HepG2 (cell line): ENCODE data around the gene COX4I1. TPM values are rescaled to one million over a fixed set of nuclear protein-coding genes. Genes with fewer than 3 reads are reported as not detected.

Experiments
- ATAC-seq: fragments of 200-7000 bp; cut with Tn5 transposase; 3 replicates; pipeline ENCODE4 v1.9.1; 2020; ENCODE audit warnings: mild to moderate bottlenecking, moderate library complexity
- BruUV-seq: library from RNA; stranded (reverse); fragments of 400-500 nt; replicated peaks from 2 replicates; lab custom pipeline; 2021; lab: Mats Ljungman, UMichigan
- CTCF ChIA-PET: fragments of 300-600 bp; formaldehyde crosslinking; extraction: SDS; loops from one replicate; lab custom pipeline; 2021; ENCODE audit warnings: low total read pairs, inconsistent platforms, low intra/inter-chr PET ratio; lab: Yijun Ruan, JAX
- POLR2A ChIA-PET: fragments of 350-600 bp; sonication (Branson Sonifier 250); formaldehyde crosslinking; loops from one replicate; lab custom pipeline; 2020; ENCODE audit warnings: antibody characterized with exemption, inconsistent platforms; lab: Yijun Ruan, JAX
- DNase-seq: peaks from one replicate; pipeline ENCODE4 v3.0.0-alpha.2; 2015; ENCODE audit warnings: low spot score
- FAIRE-seq: peaks from 3 replicates; lab custom pipeline; 2011; peaks lifted over from hg19 to GRCh38; lab: Jason Lieb, UNC
- H2AFZ ChIP-seq: one replicate; pipeline ENCODE4 v1.6.1; 2011; ENCODE audit warnings: low read length, inconsistent platforms
- H3K27ac ChIP-seq: fragments of 300-600 bp; 3 replicates; pipeline ENCODE4 v1.8.0; 2011; ENCODE audit warnings: mixed run types, mild to moderate bottlenecking, mixed read lengths, low read length, inconsistent platforms; ENCODE audit not compliant: insufficient read depth; ENCODE audit errors: extremely low read length
- H3K27me3 ChIP-seq, 2 experiments: fragments of 200-600 bp in 1 of 2; 2 replicates in 1 of 2; 3 replicates in 1 of 2; pipeline versions ENCODE4 v1.6.0 to v1.8.0; 2011; ENCODE audit warnings: low read length in 2 of 2, mild to moderate bottlenecking in 2 of 2, moderate library complexity in 2 of 2, inconsistent platforms in 1 of 2; ENCODE audit not compliant: insufficient read depth in 2 of 2, control insufficient read depth in 1 of 2
- H3K36me3 ChIP-seq, 2 experiments: fragments of 200-600 bp in 1 of 2; replicated peaks in 1 of 2; 2 replicates in 1 of 2; 3 replicates in 1 of 2; pipeline versions ENCODE4 v1.5.1 to v1.8.0; 2011; ENCODE audit warnings: low read length in 2 of 2, inconsistent platforms in 1 of 2; ENCODE audit not compliant: insufficient read depth in 2 of 2, control insufficient read depth in 1 of 2
- H3K4me1 ChIP-seq: 2 replicates; pipeline ENCODE4 v1.5.1; 2012; ENCODE audit warnings: low read length, inconsistent platforms; ENCODE audit not compliant: insufficient read depth
- H3K4me2 ChIP-seq: 2 replicates; pipeline ENCODE4 v1.6.0; 2011; ENCODE audit warnings: low read depth, low read length, inconsistent platforms
- H3K4me3 ChIP-seq, 3 experiments: fragments of 200-600 bp in 1 of 3; sonication (generic), shearing (Covaris generic) in 1 of 3; replicated peaks in 1 of 3; 2 replicates each; pipeline ENCODE4 v1.5.1; 2011 to 2016; ENCODE audit warnings: low read length in 3 of 3, inconsistent platforms in 2 of 3, low read depth in 2 of 3, mild to moderate bottlenecking in 2 of 3, control low read depth in 1 of 3, mixed read lengths in 1 of 3; ENCODE audit not compliant: insufficient read depth in 1 of 3
- H3K79me2 ChIP-seq: one replicate; pipeline ENCODE4 v1.6.1; 2011; ENCODE audit warnings: low read length, inconsistent platforms; ENCODE audit not compliant: insufficient read depth
- H3K9ac ChIP-seq: 2 replicates; pipeline ENCODE4 v1.6.0; 2011; ENCODE audit warnings: mild to moderate bottlenecking, low read depth, low read length, inconsistent platforms; ENCODE audit not compliant: insufficient read depth
- H3K9me3 ChIP-seq: 2 replicates; pipeline ENCODE4 v1.5.1; 2012; ENCODE audit warnings: mild to moderate bottlenecking, low read length
- H4K20me1 ChIP-seq: 2 replicates; pipeline ENCODE4 v1.6.0; 2011; ENCODE audit warnings: inconsistent platforms, mild to moderate bottlenecking, low read length, moderate library complexity; ENCODE audit not compliant: insufficient read depth
- AGO2 ChIP-seq: fragments of 200-400 bp; formaldehyde crosslinking; optimal IDR thresholded peaks from 2 replicates; pipeline ENCODE3; 2017; ENCODE audit warnings: mild to moderate bottlenecking, low read depth, low read length, moderate library complexity
- CEBPG ChIP-seq: IDR thresholded peaks from 2 replicates; pipeline ENCODE4 v1.6.1; 2016
- FOXK2 ChIP-seq: fragments of 450-650 bp; IDR thresholded peaks from 2 replicates; pipeline ENCODE4 v1.6.1; 2016
- GTF3A ChIP-seq: sonication (generic); formaldehyde crosslinking; conservative IDR thresholded peaks from 2 replicates; pipeline ENCODE4 v1.4.0; 2020; ENCODE audit warnings: mild to moderate bottlenecking, missing genetic modification reagents
- JUN ChIP-seq: sonication (generic); formaldehyde crosslinking; IDR thresholded peaks from 2 replicates; pipeline ENCODE4 v1.4.0; 2020; ENCODE audit warnings: mild to moderate bottlenecking, missing genetic modification reagents
- KDM5B ChIP-seq: sonication (generic); formaldehyde crosslinking; IDR thresholded peaks from 2 replicates; pipeline ENCODE4 v1.4.0; 2020; ENCODE audit warnings: missing genetic modification reagents, mild to moderate bottlenecking, borderline replicate concordance
- NFE2 ChIP-seq: sonication (generic); formaldehyde crosslinking; IDR thresholded peaks from 2 replicates; pipeline ENCODE4 v1.4.0; 2020; ENCODE audit warnings: missing genetic modification reagents
- RFX5 ChIP-seq: IDR thresholded peaks from 2 replicates; pipeline ENCODE4 v1.6.1; 2011; ENCODE audit warnings: low read depth, low read length, improper control_type of control experiment
- SALL1 ChIP-seq: sonication (generic); formaldehyde crosslinking; IDR thresholded peaks from 2 replicates; pipeline ENCODE4 v1.8.0; 2022; ENCODE audit warnings: mild to moderate bottlenecking, missing genetic modification reagents
- SRF ChIP-seq: IDR thresholded peaks from 2 replicates; pipeline ENCODE4 v1.6.1; 2011; ENCODE audit warnings: mild to moderate bottlenecking, low read depth, low read length, moderate library complexity
- ZNF101 ChIP-seq: sonication (generic); formaldehyde crosslinking; IDR thresholded peaks from 2 replicates; pipeline ENCODE4 v1.4.0; 2020; ENCODE audit warnings: mild to moderate bottlenecking, low read depth, missing genetic modification reagents, borderline replicate concordance
- ZNF17 ChIP-seq: sonication (generic); formaldehyde crosslinking; IDR thresholded peaks from 2 replicates; pipeline ENCODE4 v1.5.0; 2020; ENCODE audit warnings: mild to moderate bottlenecking, missing genetic modification reagents
- ZNF292 ChIP-seq: sonication (generic); formaldehyde crosslinking; IDR thresholded peaks from 2 replicates; pipeline ENCODE4 v1.8.1; 2022; ENCODE audit warnings: mild to moderate bottlenecking, low read depth, missing genetic modification reagents, borderline replicate concordance
- ZNF333 ChIP-seq: sonication (generic); formaldehyde crosslinking; IDR thresholded peaks from 2 replicates; pipeline ENCODE4 v1.4.0; 2020; ENCODE audit warnings: mild to moderate bottlenecking, missing genetic modification reagents, borderline replicate concordance
- ZNF660 ChIP-seq: sonication (generic); formaldehyde crosslinking; IDR thresholded peaks from 2 replicates; pipeline ENCODE4 v1.5.1; 2020; ENCODE audit warnings: mild to moderate bottlenecking, low read depth, missing genetic modification reagents, borderline replicate concordance
- ZNF709 ChIP-seq: sonication (generic); formaldehyde crosslinking; IDR thresholded peaks from 2 replicates; pipeline ENCODE4 v1.5.0; 2020; ENCODE audit warnings: mild to moderate bottlenecking, missing genetic modification reagents
- ZNF773 ChIP-seq: sonication (generic); formaldehyde crosslinking; IDR thresholded peaks from 2 replicates; pipeline ENCODE4 v1.4.0; 2020; ENCODE audit warnings: missing genetic modification reagents, borderline replicate concordance
- WGBS: methylation state at CpG from one replicate; pipeline ENCODE4 v1.1.6; 2017; ENCODE audit warnings: low lambda C conversion rate; 5-methylcytosine and 5-hydroxymethylcytosine counted together
- in situ Hi-C: cut with HindIII; loops from 2 replicates; pipeline ENCODE4 v1.10.0; 2017; ENCODE audit warnings: low pct_unique_long_range_greater_than_20kb; ENCODE audit not compliant: extremely low pct_ligation_motif_present
- intact Hi-C: fragments of 100-400 bp; cut with micrococcal nuclease; formaldehyde crosslinking; loops from one replicate; pipeline ENCODE4 v1.10.0; 2022; ENCODE audit not compliant: unreplicated experiment
- polyA plus RNA-seq, 8 experiments: library from polyadenylated mRNA; depleted of rRNA in 3 of 8; stranded (reverse) in 7 of 8; unstranded in 1 of 8; fragments of >200 nt; fragmentation: Illumina TruSeq in 4 of 8; extraction: Trizol in 4 of 8; gene quantifications; 2 replicates each; pipeline versions ENCODE4 v1.2.1 to v1.2.3, GENCODE V29; 2011 to 2016; ENCODE audit warnings: low read depth in 4 of 8, missing spikeins in 1 of 8, mixed read lengths in 1 of 8; ENCODE audit not compliant: insufficient read depth in 1 of 8
- total RNA-seq, 5 experiments: library from RNA; depleted of rRNA; stranded (reverse); fragments of >200 nt; fragmentation: Illumina TruSeq; extraction: Trizol; gene quantifications; 2 replicates each; pipeline ENCODE4 v1.2.3, GENCODE V29; 2016; ENCODE audit warnings: low read depth in 1 of 5
- TF ChIP-seq, protein P1 (sequence below): sonication (generic); formaldehyde crosslinking; IDR thresholded peaks from 2 replicates; pipeline ENCODE4 v1.5.1; 2020; ENCODE audit warnings: mild to moderate bottlenecking, missing genetic modification reagents
- TF ChIP-seq, protein P2 (sequence below): sonication (generic); formaldehyde crosslinking; IDR thresholded peaks from 2 replicates; pipeline ENCODE4 v1.4.0; 2020; ENCODE audit warnings: mild to moderate bottlenecking, missing genetic modification reagents, borderline replicate concordance
- TF ChIP-seq, protein P3 (sequence below): sonication (generic); formaldehyde crosslinking; IDR thresholded peaks from 2 replicates; pipeline ENCODE4 v1.9.0; 2021; ENCODE audit warnings: missing genetic modification reagents, borderline replicate concordance

The COX4I1 gene
- total and polyA plus RNA-seq, 2 of the 13 experiments (the other 11 are each of a cell fraction or from before 2014, with no cell fraction given) = 658 to 902 TPM

DNA sequence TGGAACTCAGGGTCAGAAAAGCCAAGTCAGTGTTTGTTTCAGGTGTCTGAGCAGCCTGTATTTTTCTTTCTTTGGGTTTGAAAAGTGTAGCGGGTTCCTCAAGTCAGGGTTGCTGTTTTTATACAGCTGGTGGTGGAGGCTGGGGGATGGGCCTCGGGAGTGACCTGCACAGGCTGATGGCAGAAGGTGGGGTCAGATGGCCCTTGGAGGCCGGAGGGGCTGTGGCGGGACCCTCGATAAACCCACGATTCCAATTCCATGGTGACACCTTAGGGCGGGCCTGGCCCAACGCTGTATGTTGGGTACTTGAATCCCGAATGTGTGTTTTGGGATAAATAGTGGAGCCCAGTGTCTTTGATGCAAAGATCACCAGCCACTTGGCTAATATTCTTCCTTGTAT, 28.7 kb downstream of the COX4I1 start:
- Histone ChIP-seq H3K9me3 (no peaks in the 10 kb centered on the region), H3K4me2 (no peak overlapping the region), H3K4me1 (no peaks in the 10 kb centered on the region), H4K20me1 (no peaks in the 10 kb centered on the region), H2AFZ (no peak overlapping the region), H3K79me2 (no peaks in the 10 kb centered on the region), H3K36me3 (no peaks in the 10 kb centered on the region), H3K9ac (no peak overlapping the region), H3K4me3 (no peak overlapping the region), H3K27me3 (peaks cover 2 to 35% of the 10 kb centered on the region in 2 experiments; a peak in 4 of 5 replicates), H3K27ac (no peak overlapping the region)
- DNase-seq = no peak
- TF ChIP-seq CEBPG (CRISPR knock-in tag) (no peak), ZNF660 (no peak), ZNF101 (CRISPR knock-in tag) (no peak), RFX5 (no peak), NFE2 (CRISPR knock-in tag) (no peak), GTF3A (CRISPR knock-in tag) (no peak), ZNF333 (CRISPR knock-in tag) (no peak), ZNF773 (CRISPR knock-in tag) (no peak), SRF (no peak), FOXK2 (no peak), KDM5B (CRISPR knock-in tag) (no peak), JUN (CRISPR knock-in tag) (no peak), ZNF709 (CRISPR knock-in tag) (no peak), ZNF292 (CRISPR knock-in tag) (no peak), SALL1 (CRISPR knock-in tag) (no peak), ZNF17 (CRISPR knock-in tag) (no peak), AGO2 (no peak)
- TF ChIP-seq, protein P1, sequence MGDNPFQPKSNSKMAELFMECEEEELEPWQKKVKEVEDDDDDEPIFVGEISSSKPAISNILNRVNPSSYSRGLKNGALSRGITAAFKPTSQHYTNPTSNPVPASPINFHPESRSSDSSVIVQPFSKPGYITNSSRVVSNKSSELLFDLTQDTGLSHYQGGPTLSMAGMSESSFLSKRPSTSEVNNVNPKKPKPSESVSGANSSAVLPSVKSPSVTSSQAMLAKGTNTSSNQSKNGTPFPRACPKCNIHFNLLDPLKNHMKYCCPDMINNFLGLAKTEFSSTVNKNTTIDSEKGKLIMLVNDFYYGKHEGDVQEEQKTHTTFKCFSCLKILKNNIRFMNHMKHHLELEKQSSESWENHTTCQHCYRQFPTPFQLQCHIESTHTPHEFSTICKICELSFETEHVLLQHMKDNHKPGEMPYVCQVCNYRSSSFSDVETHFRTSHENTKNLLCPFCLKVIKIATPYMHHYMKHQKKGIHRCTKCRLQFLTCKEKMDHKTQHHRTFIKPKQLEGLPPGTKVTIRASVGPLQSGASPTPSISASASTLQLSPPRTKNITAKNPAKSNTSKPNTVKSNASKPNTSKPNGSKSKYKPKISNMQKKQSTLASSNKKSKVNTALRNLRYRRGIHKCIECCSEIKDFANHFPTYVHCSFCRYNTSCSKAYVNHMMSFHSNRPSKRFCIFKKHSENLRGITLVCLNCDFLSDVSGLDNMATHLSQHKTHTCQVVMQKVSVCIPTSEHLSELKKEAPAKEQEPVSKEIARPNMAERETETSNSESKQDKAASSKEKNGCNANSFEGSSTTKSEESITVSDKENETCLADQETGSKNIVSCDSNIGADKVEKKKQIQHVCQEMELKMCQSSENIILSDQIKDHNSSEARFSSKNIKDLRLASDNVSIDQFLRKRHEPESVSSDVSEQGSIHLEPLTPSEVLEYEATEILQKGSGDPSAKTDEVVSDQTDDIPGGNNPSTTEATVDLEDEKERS (CRISPR knock-in tag) = no peak
- TF ChIP-seq, protein P2, sequence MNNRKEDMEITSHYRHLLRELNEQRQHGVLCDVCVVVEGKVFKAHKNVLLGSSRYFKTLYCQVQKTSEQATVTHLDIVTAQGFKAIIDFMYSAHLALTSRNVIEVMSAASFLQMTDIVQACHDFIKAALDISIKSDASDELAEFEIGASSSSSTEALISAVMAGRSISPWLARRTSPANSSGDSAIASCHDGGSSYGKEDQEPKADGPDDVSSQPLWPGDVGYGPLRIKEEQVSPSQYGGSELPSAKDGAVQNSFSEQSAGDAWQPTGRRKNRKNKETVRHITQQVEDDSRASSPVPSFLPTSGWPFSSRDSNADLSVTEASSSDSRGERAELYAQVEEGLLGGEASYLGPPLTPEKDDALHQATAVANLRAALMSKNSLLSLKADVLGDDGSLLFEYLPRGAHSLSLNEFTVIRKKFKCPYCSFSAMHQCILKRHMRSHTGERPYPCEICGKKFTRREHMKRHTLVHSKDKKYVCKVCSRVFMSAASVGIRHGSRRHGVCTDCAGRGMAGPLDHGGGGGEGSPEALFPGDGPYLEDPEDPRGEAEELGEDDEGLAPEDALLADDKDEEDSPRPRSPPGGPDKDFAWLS (CRISPR knock-in tag) = no peak
- TF ChIP-seq, protein P3, sequence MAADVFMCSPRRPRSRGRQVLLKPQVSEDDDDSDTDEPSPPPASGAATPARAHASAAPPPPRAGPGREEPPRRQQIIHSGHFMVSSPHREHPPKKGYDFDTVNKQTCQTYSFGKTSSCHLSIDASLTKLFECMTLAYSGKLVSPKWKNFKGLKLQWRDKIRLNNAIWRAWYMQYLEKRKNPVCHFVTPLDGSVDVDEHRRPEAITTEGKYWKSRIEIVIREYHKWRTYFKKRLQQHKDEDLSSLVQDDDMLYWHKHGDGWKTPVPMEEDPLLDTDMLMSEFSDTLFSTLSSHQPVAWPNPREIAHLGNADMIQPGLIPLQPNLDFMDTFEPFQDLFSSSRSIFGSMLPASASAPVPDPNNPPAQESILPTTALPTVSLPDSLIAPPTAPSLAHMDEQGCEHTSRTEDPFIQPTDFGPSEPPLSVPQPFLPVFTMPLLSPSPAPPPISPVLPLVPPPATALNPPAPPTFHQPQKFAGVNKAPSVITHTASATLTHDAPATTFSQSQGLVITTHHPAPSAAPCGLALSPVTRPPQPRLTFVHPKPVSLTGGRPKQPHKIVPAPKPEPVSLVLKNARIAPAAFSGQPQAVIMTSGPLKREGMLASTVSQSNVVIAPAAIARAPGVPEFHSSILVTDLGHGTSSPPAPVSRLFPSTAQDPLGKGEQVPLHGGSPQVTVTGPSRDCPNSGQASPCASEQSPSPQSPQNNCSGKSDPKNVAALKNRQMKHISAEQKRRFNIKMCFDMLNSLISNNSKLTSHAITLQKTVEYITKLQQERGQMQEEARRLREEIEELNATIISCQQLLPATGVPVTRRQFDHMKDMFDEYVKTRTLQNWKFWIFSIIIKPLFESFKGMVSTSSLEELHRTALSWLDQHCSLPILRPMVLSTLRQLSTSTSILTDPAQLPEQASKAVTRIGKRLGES (CRISPR knock-in tag) = no peak
- BruUV-seq = no TSS peak
- intact Hi-C loops = no loop called here
- POLR2A ChIA-PET = no interaction called here
- CTCF ChIA-PET = no interaction called here
- no peak for FAIRE-seq
- 31% methylated on average over 9 of the region's 9 CpGs for WGBS
- ATAC-seq = no peak
- in situ Hi-C loops = no loop called here
